HL-60 (cell line): Measurements from ENCODE around the gene NEXMIF.

ENCODE experiments used
- DNase-seq, 2 experiments: peaks; one replicate each; pipeline ENCODE4 v3.0.0-alpha.2; 2010 to 2020; ENCODE audit warnings: low read depth in 1 of 2, low spot score in 1 of 2
- H3K27ac ChIP-seq: fragments of 250-450 bp; sonication (Bioruptor Pico); replicated peaks from 2 replicates; pipeline ENCODE4 v1.5.1; 2020; ENCODE audit warnings: mild to moderate bottlenecking, moderate library complexity
- H3K27me3 ChIP-seq: fragments of 250-450 bp; sonication (Bioruptor Pico); 2 replicates; pipeline ENCODE4 v1.5.1; 2021; ENCODE audit warnings: mild to moderate bottlenecking, moderate library complexity; ENCODE audit not compliant: insufficient read depth, poor library complexity, severe bottlenecking
- H3K4me3 ChIP-seq: replicated peaks from 2 replicates; pipeline ENCODE4 v1.5.1; 2011; ENCODE audit warnings: mild to moderate bottlenecking, control low read depth, low read length; ENCODE audit not compliant: insufficient read depth
- CTCF ChIP-seq: IDR thresholded peaks from one replicate; pipeline ENCODE4 v1.5.1; 2011; ENCODE audit warnings: low read length, control low read depth, inconsistent platforms; ENCODE audit not compliant: insufficient read depth
- GABPA ChIP-seq: IDR thresholded peaks from 2 replicates; pipeline ENCODE4 v1.6.1; 2012; ENCODE audit warnings: low read depth
- POLR2AphosphoS5 ChIP-seq: IDR thresholded peaks from 2 replicates; pipeline ENCODE4 v1.6.1; 2012; ENCODE audit warnings: low read depth
- REST ChIP-seq: IDR thresholded peaks from 2 replicates; pipeline ENCODE4 v1.6.1; 2012; ENCODE audit warnings: low read depth; ENCODE audit not compliant: insufficient replicate concordance
- SPI1 ChIP-seq: IDR thresholded peaks from 2 replicates; pipeline ENCODE4 v1.6.1; 2012; ENCODE audit warnings: low read depth, mild to moderate bottlenecking, borderline replicate concordance

Gene NEXMIF

GRCh38 chrX:74911494-74911893 is 13.8 kb downstream of the NEXMIF start:
- no peak for DNase-seq
- no peaks in the 10 kb centered on the region for H3K27me3 ChIP-seq
- no peak overlapping the region for H3K27ac ChIP-seq
- no peak overlapping the region for H3K4me3 ChIP-seq
- no peak for TF ChIP-seq CTCF

- no peak overlapping the region for H3K4me3 ChIP-seq
- H3K27ac ChIP-seq = no peak overlapping the region
- H3K27me3 ChIP-seq = no peaks in the 10 kb centered on the region
- TF ChIP-seq REST (no peak), CTCF (no peak), POLR2AphosphoS5 (no peak), GABPA (no peak), SPI1 (no peak)
- DNase-seq = no peak
These were observed 18.8 kb downstream of the NEXMIF start for GRCh38 chrX:74906417-74906816.

GRCh38 chrX:74902806-74903205 is 22.4 kb downstream of the NEXMIF start:
- DNase-seq = no peak
- H3K4me3 ChIP-seq = no peak overlapping the region
- no peaks in the 10 kb centered on the region for H3K27me3 ChIP-seq
- TF ChIP-seq REST (no peak), GABPA (no peak), SPI1 (no peak), CTCF (no peak), POLR2AphosphoS5 (no peak)
- H3K27ac ChIP-seq = no peak overlapping the region

GRCh38 chrX:74892561-74892960 is 32.7 kb downstream of the NEXMIF start:
- H3K4me3 ChIP-seq = no peak overlapping the region
- TF ChIP-seq CTCF (no peak), REST (no peak), SPI1 (no peak), GABPA (no peak), POLR2AphosphoS5 (no peak)
- H3K27me3 ChIP-seq = peaks cover 4% of the 10 kb centered on the region
- no peak for DNase-seq
- H3K27ac ChIP-seq = no peak overlapping the region
